Right hindlimb (tissue), 1 donor: ENCODE results near the gene CLDN7.

Source experiments
- DNase-seq: peaks from one replicate; pipeline ENCODE4 v3.0.0-alpha.2; 2018

CLDN7 gene

DNA sequence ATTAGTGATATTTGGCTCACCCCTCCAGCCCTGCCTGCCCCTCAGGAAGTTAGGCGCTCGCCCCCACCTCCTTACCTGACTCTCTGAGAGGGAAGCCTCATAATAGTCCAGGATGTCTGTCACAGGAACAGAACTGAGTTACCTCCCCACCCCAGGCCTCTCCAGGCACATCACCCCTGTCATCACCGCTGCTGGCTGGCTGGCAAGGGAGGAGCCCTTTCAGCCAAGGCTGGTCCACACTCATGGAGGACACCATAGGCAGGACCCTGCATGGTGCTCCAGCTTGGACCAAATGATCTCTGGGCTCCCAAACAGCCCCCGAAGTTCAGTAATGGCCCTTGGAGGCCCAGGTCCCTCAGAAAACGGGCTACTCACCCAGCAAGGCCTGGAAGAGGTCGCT is 44.1 kb downstream of the CLDN7 start:
- DNase-seq = no peak

DNA sequence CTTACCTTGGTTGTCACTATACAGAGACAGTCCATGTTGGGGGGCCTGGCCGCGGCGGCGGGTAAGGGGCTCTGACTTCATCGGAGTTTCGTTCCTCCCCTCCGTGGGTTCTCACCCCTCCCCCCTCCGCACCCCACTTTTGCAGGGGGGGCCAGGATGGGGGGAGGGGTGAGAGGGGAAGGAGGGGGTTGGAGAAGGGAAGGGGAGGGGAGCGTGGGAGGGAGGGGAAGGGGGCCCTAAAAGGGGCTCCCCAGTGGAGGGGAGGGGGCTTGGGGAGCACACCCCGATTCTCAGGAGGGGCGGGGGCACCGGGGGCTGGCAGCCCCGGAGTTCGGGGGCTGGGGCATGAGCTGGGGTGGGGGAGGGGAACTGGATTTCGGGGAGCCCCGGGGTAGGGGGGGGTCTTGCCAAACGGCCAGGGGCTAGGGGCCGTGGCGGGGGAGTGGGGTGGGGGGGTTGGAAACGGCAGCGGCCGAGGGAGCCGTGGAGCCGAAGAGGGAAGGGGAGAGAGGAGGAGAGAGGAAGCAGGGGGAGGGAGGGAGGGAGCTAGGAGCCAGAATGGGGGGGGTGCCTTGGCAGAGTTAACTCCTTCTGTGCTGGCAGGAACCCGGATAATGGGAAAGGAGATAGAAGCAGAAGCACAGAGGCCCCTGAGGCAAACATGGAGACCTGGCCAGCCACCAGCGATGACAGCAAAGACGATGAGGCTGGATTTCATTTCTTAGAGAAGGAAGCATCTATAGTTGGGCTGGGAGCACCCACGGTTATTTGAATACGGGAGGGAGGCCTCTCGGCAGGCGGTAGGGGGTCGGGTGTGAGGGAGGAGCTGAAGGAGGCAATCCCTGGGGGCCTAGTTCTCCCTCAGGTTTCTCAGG is 44.9 kb downstream of the CLDN7 start:
- peak; percentile 87 for DNase-seq

DNA sequence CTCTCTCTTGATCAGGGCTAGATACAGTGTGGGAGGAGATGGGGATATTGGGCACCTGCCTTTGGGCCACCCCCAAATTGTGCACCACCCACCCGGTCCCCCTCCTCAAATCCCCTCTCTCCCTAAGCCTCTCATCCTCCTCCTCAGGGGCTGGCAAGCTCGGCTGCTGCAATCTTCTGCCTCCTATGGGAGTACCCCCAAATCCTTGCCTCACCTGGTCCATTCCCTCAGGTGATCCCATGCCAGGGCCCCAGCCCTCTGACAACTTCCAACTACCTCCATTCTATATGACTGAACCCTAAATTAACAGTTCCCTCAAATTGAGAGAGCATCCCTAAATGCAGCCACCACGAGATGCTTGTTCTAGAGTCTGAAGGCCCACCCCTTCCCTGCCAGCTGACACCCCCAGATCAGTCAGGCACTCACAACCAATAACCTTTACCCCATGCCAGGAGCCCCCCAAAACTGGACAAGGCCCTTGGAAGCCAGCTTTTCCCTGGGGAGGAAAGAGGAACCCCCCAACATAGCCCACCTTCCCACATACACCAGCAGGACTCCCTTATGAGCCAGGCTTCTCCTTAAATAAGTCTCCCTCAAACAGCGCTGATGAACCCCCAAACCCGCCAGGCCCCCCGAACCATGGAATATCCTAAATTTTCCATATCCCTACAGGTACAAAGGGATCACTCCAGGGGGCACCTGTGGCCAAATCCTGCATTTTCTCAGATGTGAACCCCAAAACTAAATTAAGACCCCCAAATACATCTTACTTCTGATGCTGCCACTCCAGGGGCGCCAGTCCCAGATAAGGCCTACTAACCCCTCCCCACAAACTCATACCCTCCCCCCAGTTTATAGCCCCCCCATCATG is 45.8 kb downstream of the CLDN7 start:
- no peak for DNase-seq

DNA sequence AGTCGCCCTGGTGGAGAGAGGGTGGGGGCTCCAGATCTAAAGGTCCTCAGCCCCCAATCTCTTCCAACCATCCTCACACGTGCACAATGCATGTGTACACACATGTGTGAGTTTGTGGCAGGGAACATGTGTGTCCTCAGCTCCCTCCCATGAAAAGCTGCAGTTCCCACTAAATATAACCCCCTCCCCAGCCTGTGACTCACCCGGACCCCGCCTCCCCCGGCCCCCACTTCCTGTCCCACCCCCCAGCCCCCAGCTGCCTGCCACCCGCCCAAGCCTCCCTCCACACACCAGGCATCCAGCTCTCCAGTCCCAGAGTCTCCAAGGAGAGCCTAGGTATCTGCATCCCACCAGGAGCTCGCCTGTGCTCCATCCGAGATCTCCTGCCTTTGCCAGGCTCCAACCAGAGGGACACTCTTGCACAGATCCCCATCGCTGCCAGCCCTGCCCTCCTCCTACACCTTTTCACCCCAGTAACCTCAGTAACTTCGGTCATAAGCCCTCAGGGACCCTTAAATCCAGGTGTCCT is 46.6 kb downstream of the CLDN7 start:
- no peak for DNase-seq

DNA sequence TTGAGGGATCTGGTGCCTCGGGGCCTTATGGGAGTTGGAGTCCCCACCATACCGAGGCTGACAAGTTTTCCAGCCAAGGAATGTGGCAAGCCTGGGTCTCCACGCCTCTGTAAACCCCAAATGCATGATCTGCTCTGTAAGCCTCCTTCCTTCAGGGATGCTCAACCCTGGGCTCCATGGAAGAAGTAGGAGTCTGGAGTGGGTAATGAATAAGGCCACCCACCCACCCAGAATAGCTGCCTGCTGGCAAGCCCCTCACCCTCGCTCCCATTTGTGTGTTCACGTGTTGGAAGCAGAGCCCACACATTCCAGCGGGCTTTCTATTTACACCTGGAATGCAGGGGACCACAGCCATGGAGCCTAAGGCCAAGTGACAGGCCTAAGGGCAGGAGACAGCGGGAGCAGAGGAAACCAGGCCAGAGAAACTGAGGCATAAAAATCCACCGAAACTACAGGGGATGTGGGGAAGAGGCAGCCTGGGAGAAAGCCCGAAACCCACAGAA is 47.1 kb downstream of the CLDN7 start:
- DNase-seq = no peak

DNA sequence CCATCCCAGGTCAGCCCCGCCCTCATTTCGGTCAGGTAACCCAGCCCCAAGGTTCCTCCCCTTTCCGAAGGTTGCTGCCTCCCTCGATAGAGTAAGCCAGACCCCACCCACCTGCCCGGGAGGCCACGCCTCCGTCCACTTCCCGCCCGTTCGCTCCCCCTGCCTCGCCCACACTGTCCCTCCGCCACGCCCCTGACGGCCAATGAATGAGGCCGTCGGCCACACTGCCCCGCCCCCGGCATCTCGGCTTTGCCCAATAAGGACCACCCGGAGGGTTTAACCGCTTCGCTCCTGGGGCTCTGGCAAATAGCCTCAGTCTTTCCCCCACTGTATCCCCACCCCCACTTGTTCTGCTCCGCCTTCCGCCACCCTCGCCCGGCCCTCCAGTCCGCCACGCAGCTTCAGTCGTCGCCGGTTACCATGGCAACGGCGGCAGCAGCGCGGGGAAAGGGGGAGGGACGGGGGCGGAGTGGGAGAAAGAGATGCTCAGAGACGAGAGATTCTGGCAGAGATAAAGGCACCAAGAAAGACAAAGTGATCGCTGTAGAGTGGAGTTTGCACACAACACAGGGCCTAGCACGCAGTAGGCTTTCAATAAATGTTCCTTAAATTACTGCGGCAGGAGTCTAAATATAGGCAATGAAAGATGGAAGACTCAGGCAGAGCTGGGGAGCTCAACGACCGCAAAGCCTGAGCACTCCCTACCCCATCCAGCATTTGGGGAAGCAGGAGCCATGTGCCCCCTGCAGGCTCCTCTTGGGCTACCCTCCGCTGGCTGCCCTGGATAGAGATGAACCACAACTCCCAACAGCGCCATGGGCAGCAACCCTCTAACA is 47.8 kb downstream of the CLDN7 start:
- DNase-seq = peak; percentile 99

DNA sequence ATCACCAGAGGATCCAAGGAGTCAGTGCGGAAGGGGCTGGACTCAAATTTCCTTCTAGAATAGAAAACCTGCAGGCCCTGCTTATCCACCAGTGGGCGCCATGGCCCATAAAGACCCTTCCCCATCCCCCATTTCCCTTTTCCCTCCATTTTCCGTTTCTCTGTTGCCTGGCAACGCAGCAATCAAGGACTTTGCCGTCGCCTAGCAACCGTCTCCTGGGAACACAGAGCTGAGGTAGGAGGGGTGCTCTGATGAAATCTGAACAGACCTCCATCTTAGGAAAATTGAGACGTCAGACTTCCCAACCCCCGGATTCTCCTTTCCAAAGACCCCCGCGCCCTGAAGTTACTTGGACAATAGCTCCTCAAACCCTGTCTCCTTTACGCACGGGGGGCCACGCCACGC is 48.4 kb downstream of the CLDN7 start:
- DNase-seq = peak; percentile 90

DNA sequence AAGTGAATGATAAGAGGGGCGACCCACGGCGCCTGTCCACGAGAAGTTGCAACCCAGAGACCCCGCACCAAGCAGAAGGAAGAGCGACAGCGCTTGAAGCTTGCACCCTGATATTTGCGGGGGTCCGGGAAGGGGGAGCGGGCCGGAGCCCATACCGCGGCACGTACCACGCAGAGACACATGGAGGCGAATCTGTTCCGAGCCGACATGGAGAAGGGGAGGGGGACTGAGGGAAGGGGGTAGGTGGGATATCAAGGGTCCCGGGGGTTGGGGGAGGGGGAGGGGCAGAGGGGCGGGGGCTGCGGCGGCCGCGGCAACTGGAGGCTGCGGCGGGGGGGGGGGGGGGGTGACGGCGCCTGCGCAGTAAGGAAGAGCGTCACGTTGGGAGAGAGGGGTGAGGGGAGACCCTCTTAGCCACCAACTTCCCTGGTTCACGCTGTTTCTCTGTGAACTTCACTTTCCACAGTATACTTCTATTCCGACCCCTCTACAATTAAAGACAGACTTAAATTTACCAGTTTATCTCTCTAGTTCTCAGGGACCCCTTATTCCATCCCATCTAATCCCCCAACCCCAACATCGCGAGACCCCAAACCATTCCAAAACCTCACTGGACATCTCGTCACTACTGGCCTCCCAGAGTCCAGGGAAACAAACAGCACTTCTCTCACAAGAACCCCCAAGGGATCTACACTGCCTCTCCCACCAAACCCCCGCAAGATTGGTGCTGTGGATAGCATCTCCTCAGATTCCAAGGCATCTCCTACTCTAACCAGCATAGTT is 50.6 kb downstream of the CLDN7 start:
- DNase-seq = peak; percentile 35
